Transverse colon (tissue), 4 donors: Measurements from ENCODE around the gene COL1A1. TPM values are rescaled to one million over a fixed set of nuclear protein-coding genes. Genes with fewer than 3 reads are reported as not detected.
A peak's percentile ranks its signal among the peaks of the same experiment; 100 is the strongest.

ENCODE experiments used
- DNase-seq: peaks from one replicate; pipeline ENCODE4 v3.0.0-alpha.2; 2019
- H3K27ac ChIP-seq, 4 donors: fragments of 200-600 bp; sonication (generic); 2 replicates each; pipeline ENCODE4 v1.5.1; 2016 to 2018; ENCODE audit warnings: inconsistent platforms in 4 of 4
- H3K27me3 ChIP-seq: fragments of 200-600 bp; sonication (generic); 2 replicates; pipeline ENCODE4 v1.5.1; 2017; ENCODE audit warnings: inconsistent platforms
- H3K36me3 ChIP-seq, 4 donors: fragments of 200-600 bp; sonication (generic); 2 replicates each; pipeline ENCODE4 v1.5.1; 2017 to 2019; ENCODE audit warnings: inconsistent platforms in 4 of 4
- H3K4me1 ChIP-seq, 4 donors: fragments of 200-600 bp; sonication (generic); 2 replicates each; pipeline ENCODE4 v1.5.1; 2017 to 2020; ENCODE audit warnings: inconsistent platforms in 4 of 4
- H3K4me3 ChIP-seq, 4 donors: fragments of 200-600 bp; sonication (generic); 1 replicate in 1 of 4; 2 replicates in 3 of 4; pipeline versions ENCODE4 v1.5.1 to v1.6.1; 2017 to 2019; ENCODE audit warnings: inconsistent platforms in 4 of 4
- H3K9me3 ChIP-seq, 2 donors: fragments of 200-600 bp; sonication (generic); 2 replicates each; pipeline ENCODE4 v1.5.1; 2017 to 2019; ENCODE audit warnings: inconsistent platforms in 2 of 2
- EP300 ChIP-seq: sonication (generic); formaldehyde crosslinking; IDR thresholded peaks from one replicate; pipeline ENCODE4 v1.6.1; 2017; ENCODE audit warnings: antibody characterized with exemption, low read depth
- POLR2A ChIP-seq: fragments of 450-650 bp; IDR thresholded peaks from one replicate; pipeline ENCODE4 v1.6.1; 2016; ENCODE audit warnings: antibody characterized with exemption, mild to moderate bottlenecking, moderate library complexity
- POLR2AphosphoS5 ChIP-seq, 3 donors: sonication (generic); formaldehyde crosslinking; IDR thresholded peaks; one replicate each; pipeline ENCODE4 v1.6.1; 2016; ENCODE audit warnings: antibody characterized with exemption in 3 of 3
- WGBS, 2 donors: methylation state at CpG; one replicate each; pipeline ENCODE4 v1.1.5; 2018; ENCODE audit warnings: low coverage in 1 of 2; 5-methylcytosine and 5-hydroxymethylcytosine counted together
- in situ Hi-C, 4 donors: fragments of 200-750 bp; cut with MboI; loops; one replicate each; pipeline versions ENCODE4 v1.15.0 to v1.15.1; 2017; ENCODE audit warnings: low sequenced_read_pairs in 3 of 4, low pct_ligation_motif_present in 1 of 4, low pct_unique_long_range_greater_than_20kb in 1 of 4
- intact Hi-C: fragments of 100-400 bp; cut with DNase I; formaldehyde crosslinking; loops from one replicate; pipeline ENCODE4 v1.15.1; 2023; ENCODE audit warnings: low total_unique reads
- total RNA-seq, 4 donors: library from RNA; depleted of rRNA; stranded (reverse); fragments of >200 nt; gene quantifications; one replicate each; pipeline ENCODE4 v1.1.0, GENCODE V29; 2016
- TF ChIP-seq, protein P1 (sequence below), 5 experiments: fragments of 200-600 bp in 3 of 5; fragments of 450-650 bp in 2 of 5; sonication (generic) in 3 of 5; IDR thresholded peaks; 1 replicate in 2 of 5; 2 replicates in 3 of 5; pipeline ENCODE4 v1.5.1; 2016 to 2017; ENCODE audit warnings: antibody characterized with exemption in 5 of 5, inconsistent platforms in 3 of 5, mild to moderate bottlenecking in 2 of 5, moderate library complexity in 1 of 5

The COL1A1 gene
- total RNA-seq, 4 donors from 2014 or later: 13.0 to 210 (median 79.8) TPM

DNA sequence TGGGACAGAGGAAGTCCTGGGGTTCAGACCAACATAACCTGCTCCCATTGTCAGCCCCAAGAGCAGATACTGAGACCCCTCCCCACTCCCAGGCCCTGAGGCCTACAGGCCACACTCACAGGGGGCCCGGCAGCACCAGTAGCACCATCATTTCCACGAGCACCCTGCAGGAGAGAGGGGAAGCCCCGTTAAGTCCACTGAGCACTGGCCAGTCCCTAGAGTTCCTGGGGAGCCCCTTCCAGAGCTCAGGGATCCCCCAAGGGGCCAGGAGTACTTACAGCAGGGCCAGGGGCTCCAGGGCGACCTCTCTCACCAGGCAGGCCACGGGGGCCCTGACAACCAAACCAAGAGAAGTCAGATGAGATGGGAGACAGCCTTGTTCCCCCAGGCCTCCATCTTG is 5.4 kb downstream of the COL1A1 start:
- H3K27me3 ChIP-seq: peaks cover 13% of the 10 kb centered on the region
- H3K36me3 ChIP-seq: peaks cover 0 to 39% (median 3%) of the 10 kb centered on the region in 4 donors
- intact Hi-C loops: no loop called here
- peaks cover 3 to 48% (median 27%) of the 10 kb centered on the region in 4 donors for H3K4me1 ChIP-seq
- in situ Hi-C loops: no loop called here
- H3K4me3 ChIP-seq: no peak overlapping the region
- 60% methylated on average over 4 of the region's 5 CpGs; no CpG with 5 or more reads in 1 of the 2 donors for WGBS, 2 donors
- DNase-seq: no peak
- TF ChIP-seq POLR2A: no peak
- no peak for TF ChIP-seq EP300
- TF ChIP-seq, protein P1, sequence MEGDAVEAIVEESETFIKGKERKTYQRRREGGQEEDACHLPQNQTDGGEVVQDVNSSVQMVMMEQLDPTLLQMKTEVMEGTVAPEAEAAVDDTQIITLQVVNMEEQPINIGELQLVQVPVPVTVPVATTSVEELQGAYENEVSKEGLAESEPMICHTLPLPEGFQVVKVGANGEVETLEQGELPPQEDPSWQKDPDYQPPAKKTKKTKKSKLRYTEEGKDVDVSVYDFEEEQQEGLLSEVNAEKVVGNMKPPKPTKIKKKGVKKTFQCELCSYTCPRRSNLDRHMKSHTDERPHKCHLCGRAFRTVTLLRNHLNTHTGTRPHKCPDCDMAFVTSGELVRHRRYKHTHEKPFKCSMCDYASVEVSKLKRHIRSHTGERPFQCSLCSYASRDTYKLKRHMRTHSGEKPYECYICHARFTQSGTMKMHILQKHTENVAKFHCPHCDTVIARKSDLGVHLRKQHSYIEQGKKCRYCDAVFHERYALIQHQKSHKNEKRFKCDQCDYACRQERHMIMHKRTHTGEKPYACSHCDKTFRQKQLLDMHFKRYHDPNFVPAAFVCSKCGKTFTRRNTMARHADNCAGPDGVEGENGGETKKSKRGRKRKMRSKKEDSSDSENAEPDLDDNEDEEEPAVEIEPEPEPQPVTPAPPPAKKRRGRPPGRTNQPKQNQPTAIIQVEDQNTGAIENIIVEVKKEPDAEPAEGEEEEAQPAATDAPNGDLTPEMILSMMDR (IDR thresholded peaks at IDR 0.05): no peak
- no peak for TF ChIP-seq POLR2AphosphoS5 (IDR thresholded peaks at IDR 0.05)
- H3K9me3 ChIP-seq: no peaks in the 10 kb centered on the region
- peak overlapping the region; percentile 69 to 95 (median 89) for H3K27ac ChIP-seq

DNA sequence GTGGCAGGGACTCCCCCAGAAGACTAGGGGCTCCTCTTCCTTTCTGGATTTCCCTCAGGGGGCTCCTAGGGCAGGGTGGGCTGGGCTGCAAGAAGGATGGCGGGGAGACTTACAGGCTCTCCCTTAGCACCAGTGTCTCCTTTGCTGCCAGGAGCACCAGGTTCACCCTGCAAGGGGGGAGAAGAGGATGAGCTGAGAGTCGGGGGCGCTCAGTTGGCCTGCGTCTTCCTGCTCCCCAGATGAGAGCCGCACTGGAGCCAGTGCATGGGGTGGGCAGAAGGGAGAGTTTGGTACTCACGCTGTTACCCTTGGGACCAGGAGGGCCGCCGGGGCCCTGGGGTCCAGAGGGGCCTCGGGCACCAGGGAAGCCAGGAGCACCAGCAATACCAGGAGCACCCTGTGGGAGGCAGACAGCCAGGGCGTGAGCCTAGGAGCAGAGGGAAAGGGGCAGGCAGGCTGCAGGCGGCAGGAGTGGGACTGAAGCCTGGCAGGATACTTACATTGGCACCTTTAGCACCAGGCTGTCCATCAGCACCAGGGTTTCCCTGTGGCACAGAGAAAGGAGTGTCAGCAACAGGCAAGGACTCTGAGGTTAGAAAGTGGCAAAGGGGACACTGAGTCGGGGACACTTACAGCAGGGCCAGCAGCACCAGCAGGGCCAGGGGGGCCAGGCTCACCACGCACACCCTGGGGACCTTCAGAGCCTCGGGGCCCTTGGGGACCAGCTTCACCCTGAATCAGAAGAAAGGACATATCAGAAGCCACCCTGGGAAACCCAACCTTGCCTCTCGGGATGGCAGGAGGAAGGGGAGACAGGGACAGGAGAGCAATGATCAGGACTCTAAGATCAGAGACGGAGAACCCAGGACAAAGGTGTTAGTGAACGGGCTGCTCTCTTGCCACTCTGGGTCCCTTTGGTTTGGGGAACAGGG is 6.2 kb downstream of the COL1A1 start:
- Histone ChIP-seq H3K27me3 (peaks cover 8% of the 10 kb centered on the region), H3K36me3 (peaks cover 0 to 47% (median 3%) of the 10 kb centered on the region in 4 donors), H3K9me3 (no peaks in the 10 kb centered on the region), H3K4me3 (no peak overlapping the region), H3K27ac (peak overlapping the region in 3 of 4 donors; percentile 69 to 95 (median 88)), H3K4me1 (peaks cover 3 to 41% (median 21%) of the 10 kb centered on the region in 4 donors)
- in situ Hi-C loops (no loop called here), intact Hi-C loops (no loop called here)
- TF ChIP-seq, protein P1 (IDR thresholded peaks at IDR 0.05): no peak
- no peak for TF ChIP-seq POLR2AphosphoS5 (IDR thresholded peaks at IDR 0.05)
- TF ChIP-seq POLR2A: no peak
- TF ChIP-seq EP300: no peak
- 82 to 89% methylated on average over 2 to 14 of the region's 17 CpGs for WGBS, 2 donors
- no peak for DNase-seq

DNA sequence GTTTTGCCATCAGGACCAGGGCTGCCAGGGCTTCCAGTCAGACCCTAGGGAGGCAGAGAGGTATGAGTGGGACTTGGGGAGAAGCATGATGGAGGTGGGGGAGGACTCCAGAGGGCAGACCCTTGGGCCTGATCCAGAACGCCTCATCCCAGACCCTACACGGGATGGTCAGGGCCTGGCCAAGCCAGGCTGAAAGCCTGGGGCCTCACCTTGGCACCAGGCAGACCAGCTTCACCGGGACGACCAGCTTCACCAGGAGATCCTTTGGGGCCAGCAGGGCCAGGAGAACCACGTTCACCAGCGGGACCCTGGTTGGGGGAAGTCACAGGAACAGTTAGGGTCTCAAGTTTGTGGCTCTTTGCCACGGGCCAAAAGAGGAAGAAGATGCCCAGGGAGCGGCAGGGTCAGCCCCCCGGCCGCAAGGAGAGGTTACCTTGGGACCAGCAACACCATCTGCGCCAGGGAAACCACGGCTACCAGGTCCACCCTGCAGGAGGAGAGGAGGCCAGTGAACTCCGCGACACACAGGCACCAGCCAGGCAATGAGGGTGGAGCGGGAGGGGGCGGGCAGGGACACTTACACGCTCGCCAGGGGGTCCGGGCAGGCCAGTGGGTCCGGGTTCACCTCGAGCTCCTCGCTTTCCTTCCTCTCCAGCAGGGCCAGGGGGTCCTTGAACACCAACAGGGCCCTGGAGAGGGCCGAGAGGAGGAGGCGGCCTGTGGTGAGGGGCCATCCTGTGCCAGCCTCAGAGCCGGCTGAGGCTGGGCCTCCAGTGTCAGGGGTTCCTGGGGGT is 7.1 kb downstream of the COL1A1 start:
- peaks cover 0 to 49% (median 3%) of the 10 kb centered on the region in 4 donors for H3K36me3 ChIP-seq
- H3K27ac ChIP-seq: peak overlapping the region in 3 of 4 donors; percentile 9 to 95 (median 22)
- H3K27me3 ChIP-seq: peaks cover 3% of the 10 kb centered on the region
- in situ Hi-C loops (no loop called here), intact Hi-C loops (no loop called here)
- H3K9me3 ChIP-seq: no peaks in the 10 kb centered on the region
- H3K4me1 ChIP-seq: peaks cover 3 to 32% (median 13%) of the 10 kb centered on the region in 4 donors
- TF ChIP-seq POLR2AphosphoS5 (IDR thresholded peaks at IDR 0.05) (no peak), POLR2A (no peak), EP300 (no peak)
- TF ChIP-seq, protein P1 (IDR thresholded peaks at IDR 0.05): no peak
- 82% methylated on average over 24 of the region's 25 CpGs; no CpG with 5 or more reads in 1 of the 2 donors for WGBS, 2 donors
- no peak overlapping the region for H3K4me3 ChIP-seq
- DNase-seq: no peak
